ENCODE measurements around the gene CYB561D2.

DNA sequence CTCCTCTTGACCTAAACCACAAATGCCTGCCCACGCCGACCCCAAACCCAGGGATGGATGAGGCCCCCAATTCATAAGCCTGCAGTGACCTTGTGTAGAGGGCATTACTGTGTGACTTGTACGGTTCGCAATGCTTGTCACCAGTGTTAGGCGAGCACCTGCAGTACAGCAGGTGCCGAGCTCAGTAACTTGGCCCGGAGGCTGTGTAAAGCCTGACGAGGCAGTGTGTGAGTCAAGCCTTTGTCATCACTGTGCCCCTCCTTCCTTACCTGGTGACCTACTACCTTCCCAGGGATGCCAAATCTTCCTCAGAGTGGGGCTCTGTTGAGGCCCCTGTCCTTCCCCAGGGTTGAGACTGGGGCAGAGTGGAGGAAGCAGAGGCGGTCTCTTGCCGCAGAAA is 45.8 kb downstream of the CYB561D2 start:
- TF ChIP-seq YY1 (IDR thresholded peaks at IDR 0.05; ENCODE audit: low read depth, low read length) = no peak
- no peak for TF ChIP-seq SKIL (IDR thresholded peaks at IDR 0.05; ENCODE audit: low read depth, poor library complexity, severe bottlenecking)
- TF ChIP-seq, protein P1, sequence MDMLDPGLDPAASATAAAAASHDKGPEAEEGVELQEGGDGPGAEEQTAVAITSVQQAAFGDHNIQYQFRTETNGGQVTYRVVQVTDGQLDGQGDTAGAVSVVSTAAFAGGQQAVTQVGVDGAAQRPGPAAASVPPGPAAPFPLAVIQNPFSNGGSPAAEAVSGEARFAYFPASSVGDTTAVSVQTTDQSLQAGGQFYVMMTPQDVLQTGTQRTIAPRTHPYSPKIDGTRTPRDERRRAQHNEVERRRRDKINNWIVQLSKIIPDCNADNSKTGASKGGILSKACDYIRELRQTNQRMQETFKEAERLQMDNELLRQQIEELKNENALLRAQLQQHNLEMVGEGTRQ (IDR thresholded peaks at IDR 0.05; ENCODE audit: borderline replicate concordance, low read depth, low read length) = no peak
- TF ChIP-seq MXI1 (IDR thresholded peaks at IDR 0.05; ENCODE audit: low read depth, low read length) = no peak
- no peak for TF ChIP-seq GABPA (IDR thresholded peaks at IDR 0.05; ENCODE audit: low read depth)
- no peak for TF ChIP-seq NBN (IDR thresholded peaks at IDR 0.05)
- TF ChIP-seq MAX (IDR thresholded peaks at IDR 0.05; ENCODE audit: low read depth, low read length) = no peak
- TF ChIP-seq REST (IDR thresholded peaks at IDR 0.05; ENCODE audit: low read depth, low read length) = no peak
- TF ChIP-seq POLR2A (IDR thresholded peaks at IDR 0.05; ENCODE audit: low read depth, low read length) = no peak

Data from GM12878 (cell line).